GM21360 (cell line): ENCODE measurements around the gene ZSCAN10.

Experiments
- ATAC-seq: cut with Tn5 transposase; IDR thresholded peaks from one replicate; pipeline ENCODE4 v1.9.1; 2021; ENCODE audit warnings: mild to moderate bottlenecking, moderate library complexity; ENCODE audit not compliant: unreplicated experiment

Gene ZSCAN10

DNA sequence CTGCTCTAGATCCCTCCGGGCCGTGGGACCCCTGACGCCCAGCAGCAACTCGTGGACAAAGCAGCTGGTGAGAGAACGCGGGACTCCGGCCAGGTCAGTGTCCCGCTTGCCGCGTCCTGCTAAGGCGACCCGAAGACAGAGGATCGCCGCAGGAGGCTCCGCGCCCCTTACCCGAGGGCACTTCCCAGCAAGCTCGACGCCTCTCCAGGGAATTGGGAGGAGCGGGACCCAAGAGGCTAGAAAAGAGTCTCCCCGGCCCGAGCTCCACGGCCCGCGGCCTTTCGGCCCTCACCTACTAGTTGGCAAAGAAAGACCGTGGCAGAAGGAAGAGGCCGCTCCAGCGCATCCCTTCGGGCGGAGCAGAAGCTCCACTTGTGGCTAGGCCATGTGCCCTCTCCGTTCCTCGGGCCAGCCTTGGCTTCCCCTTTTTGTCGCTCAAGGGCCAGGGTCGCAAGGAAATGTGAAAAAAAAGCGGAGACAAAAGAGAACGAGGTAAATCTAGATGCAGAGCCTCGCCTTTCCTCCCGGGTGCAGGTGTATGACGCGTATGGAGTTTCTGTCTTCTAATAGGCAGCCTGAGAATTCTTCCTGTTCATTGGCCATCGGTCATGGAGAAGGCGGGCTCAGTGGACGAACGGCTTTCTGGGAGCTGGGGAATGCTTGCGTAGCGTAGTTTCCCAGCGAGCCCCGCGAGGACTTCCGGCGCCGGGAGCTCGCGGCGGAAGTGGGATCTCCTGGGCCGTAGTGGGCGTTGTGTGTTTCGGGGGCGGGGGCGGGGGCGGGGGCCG lies 35.4 kb upstream of the ZSCAN10 start, which contains the start of gene ZNF213:
Gene ZNF213 (plus strand): TSS at position 692 of the 788 bp plus-strand sequence. CDS start 2,252 bp downstream, outside the sequence.
- ATAC-seq: peak; percentile 85

DNA sequence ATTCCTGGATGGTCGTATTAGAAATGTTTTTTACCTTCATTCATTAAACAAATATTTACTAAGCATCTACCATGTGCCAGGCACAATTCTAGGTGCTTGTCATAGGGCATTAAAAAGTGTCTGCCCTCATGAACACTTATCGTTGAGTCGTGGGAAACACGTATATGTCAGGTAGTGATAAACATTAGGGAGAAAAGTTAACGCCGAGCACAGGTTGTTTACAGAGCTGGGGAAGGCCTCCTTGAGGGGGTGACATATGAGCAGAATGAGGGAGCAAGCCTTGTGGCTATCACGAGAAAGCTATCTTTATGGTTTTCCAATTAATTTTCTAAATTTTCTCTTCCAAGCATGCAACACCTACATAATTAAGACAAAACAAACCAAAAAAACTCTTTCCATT lies 34.8 kb upstream of the ZSCAN10 start:
- no peak for ATAC-seq

DNA sequence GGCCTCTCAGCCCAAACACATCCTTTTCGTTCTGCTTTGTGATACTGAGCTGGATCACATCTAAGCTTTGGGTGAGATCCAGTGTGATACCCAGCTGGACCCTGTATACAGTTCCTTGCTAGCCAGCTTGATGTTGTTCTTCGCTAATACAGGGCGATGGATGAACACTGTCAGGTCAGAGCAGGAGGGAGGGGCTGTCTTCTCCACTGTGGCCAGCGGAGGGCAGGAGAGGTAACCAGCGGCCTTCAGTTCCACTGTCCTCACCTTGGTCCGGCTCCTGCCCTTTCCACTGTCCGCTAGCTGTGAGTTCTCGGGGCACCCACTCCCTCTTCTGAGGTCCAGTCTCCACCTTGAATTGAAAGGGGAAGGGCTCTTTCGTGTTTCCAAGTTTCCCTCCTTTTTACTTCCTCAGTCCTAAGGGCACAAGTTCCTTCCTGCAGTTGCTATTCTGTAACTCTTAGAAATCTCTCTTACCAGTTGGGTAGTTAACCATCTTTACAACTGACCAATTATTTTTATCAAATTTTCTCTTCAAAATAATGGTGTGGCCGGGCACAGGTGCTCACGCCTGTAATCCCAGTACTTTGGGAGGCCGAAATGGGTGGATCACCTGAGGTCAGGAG lies 32.8 kb upstream of the ZSCAN10 start:
- ATAC-seq: no peak

DNA sequence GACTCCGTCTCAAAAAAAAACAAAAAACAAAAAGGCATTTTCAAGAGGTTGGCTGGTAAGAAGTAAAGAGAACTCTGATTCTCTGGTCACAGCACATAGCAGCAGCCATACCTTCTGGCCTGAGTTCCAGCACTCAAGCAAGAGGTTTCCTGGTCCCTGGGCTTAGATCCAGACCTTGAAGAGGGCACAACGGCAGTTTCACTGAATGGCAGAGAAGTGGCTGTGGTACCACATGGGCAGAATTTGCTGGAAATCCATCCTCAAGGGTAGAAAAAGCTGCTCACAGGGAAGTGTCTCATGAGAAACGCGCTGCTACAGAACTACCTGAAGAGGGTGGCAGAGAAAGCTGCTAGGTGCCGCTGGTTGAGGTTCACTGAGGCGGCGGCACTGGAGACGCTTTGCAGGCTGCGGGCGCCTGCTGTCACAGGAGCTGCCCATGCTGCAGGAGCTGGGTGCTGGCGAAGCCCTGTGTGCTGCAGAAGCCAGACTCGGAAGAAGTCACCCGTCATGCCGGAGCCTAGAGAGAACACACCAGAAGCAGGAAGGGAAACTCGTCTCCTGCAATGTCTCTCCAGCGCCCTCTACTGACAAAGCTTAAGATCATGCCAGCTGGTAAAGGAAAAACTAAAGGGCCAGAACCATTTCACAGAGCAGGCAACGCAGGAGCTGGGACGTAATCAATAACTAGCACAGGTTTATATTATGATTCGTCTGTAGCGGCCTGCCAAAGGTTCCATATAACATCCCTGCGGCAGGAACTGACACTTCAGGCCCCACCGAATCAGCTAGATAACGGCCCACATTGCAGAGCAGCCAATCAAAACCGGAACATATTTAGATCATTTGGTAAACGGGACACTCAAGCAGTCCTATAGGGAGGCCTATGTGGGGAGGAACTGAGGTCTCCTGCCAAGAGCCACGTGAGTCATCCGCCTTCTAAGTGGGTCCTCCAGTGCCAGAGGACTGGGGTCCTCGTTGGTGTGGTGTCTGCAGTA lies 30.3 kb upstream of the ZSCAN10 start:
- ATAC-seq: peak; percentile 40

DNA sequence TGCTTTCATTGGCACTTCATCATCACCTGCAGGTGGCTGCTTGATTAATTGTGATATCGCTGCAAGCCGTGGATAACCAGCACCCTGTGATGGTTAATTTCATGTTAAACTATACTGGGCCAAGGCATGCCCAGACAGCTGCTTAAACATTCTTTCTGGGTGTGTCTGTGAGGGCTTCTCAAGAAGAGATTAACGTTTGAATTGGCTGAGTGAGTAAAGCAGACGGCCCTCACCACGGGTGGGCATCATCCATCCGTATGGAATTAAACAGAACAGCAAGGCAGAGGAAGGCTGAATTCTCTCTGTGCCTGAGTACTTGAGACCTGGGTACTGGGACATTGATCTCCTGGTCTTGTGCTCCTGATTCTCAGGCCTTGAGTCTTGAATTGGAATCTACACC lies 28.7 kb upstream of the ZSCAN10 start:
- no peak for ATAC-seq

DNA sequence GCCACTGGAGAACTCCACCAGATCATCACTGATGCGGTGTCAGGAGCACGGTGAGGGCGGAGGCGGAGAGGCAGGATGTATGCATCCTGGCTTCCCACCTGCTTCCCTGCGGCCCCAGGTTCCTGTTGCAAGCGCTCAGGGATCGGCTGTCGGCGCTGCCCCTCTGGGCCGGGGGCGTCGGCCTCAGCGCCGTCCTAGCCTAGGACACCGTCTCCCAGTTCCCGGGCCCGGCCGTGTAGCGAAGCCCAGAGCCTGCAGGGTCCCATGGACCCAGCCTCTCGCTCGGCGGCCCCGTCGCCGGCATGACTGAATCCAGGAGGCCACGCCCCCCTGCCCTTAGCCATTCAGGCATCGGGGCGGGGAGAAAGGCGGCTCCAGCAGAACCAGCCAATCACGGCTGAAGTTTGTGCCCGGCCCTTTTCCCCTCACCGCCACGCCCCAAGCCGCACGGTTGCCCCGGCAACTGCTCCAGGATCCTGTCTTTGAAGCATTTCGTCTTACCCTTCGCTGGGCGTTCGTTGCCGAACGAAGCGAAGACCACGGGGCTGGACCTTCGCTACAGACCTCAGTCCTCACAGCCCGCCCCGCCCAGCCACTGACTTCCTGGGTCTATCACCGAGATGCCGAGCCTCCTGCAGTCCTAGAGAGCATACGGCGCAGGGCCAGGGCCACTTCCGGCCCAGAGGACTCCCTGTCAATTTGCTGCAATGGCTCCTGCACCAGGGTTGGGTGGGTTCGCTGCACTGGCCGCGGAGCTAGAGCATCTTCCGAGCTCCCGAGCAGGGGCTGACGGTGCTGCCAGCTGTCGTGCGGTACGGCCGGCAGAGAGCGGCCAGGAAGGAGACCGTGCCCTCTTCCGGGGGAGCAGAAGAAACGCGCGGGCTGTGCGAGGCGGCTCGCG lies 25.1 kb upstream of the ZSCAN10 start:
- ATAC-seq: peak; percentile 84

DNA sequence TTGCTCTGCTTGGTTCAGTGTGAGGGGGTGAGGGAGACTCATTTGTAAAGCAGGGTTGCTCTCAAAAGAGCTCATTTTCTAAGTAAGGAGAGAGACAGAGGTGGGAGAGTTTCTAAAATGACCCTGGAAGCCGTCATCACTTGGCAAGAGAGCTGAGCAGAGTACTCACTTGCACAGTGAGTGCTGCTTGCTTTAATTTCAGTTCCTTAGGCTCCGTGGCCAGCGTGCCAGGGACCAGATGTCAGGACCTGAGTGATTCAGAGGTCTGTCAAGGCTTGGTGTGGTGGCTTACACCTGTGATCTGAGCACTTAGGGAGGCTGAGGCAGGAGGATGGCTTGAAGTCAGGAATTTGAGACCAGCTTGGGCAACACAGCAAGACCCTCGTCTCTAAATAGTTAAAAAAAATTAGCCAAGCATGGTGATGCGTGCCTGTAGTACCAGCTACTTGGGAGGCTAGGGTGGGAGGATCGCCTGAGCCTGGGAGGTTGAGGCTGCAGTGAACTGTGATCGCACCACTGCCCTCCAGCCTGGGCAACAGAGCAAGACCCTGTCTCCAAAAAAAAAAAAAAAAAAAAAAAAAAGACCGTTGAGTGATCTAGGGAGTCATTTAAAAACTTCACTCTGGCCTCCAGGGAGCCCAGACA lies 24.0 kb upstream of the ZSCAN10 start:
- no peak for ATAC-seq

DNA sequence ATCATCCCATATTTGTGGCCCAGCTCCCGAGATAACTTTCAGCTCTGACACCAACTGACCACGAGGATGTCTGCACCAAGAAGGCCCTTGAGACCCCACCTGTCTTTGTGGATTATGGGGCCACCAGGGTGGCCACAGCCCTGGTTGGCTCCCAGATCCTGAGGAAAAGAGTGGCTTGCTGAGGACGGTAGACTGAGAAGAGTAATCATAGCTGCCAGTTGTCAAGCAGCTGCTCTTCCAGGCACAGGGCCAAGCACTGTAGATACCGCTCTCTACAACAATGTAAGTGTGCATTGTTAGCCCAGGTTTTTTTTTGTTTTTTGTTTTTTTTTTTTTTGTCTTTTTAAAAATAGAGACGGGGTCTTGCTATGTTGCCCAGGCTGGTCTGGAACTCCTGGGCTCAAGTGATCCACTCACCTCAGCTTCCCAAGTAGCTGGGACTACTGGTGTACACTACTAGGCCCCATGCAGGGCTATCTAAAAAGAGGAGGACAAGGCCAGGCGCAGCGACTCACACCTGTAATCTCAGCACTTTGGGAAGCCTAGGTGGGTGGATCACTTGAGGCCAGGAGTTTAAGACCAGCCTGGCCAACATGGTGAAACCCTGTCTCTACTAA lies 22.9 kb upstream of the ZSCAN10 start:
- no peak for ATAC-seq

DNA sequence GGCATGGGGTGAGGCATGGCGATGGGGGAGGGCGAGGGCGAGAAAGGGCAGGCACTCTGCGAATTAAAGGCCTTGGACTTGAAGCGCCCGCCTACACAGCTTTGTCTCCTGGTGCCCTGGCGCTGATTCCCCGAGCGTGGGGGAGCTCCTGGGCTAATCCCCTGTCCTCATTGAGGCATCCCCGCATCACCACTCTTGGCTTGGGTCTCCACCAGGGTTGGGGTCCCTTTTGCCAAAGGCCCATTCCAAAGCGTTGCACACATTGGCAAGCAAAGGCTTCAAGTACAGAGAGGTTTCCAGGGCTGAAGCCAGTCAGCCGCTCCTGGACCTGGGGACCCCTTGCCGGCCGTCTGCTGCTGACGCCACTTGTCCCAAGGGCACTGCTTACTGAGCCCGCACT lies 21.3 kb upstream of the ZSCAN10 start:
- no peak for ATAC-seq

DNA sequence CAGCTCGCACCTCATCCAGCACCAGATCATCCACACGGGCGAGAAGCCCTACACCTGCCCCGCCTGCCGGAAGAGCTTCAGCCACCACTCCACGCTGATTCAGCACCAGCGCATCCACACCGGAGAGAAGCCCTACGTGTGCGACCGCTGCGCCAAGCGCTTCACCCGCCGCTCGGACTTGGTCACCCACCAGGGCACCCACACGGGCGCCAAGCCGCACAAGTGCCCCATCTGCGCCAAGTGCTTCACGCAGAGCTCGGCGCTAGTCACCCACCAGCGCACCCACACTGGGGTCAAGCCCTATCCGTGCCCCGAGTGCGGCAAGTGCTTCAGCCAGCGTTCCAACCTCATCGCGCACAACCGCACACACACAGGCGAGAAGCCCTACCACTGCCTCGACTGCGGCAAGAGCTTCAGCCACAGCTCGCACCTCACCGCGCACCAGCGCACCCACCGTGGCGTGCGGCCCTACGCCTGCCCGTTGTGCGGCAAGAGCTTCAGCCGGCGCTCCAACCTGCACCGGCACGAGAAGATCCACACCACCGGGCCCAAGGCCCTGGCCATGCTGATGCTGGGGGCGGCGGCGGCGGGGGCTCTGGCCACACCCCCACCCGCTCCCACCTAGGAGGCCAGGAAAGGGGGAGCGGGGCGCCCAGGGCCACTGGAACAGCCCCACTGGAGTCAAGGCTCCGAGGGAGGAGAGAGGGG lies 20.8 kb upstream of the ZSCAN10 start:
- no peak for ATAC-seq

DNA sequence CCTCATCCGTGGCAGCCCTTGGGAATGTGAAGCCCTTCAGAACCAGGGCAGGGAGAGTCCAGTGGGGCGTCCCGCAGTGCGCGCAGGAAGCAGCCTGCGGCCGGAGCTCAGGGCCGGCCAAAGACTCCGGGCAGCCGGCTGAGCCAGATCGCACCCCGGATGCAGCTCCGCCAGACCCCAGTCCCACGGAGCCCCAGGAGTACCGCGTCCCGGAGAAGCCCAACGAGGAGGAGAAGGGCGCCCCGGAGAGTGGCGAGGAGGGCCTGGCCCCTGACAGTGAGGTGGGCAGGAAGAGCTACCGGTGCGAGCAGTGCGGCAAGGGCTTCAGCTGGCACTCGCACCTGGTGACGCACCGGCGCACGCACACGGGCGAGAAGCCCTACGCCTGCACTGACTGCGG lies 20.2 kb upstream of the ZSCAN10 start:
- ATAC-seq: no peak

DNA sequence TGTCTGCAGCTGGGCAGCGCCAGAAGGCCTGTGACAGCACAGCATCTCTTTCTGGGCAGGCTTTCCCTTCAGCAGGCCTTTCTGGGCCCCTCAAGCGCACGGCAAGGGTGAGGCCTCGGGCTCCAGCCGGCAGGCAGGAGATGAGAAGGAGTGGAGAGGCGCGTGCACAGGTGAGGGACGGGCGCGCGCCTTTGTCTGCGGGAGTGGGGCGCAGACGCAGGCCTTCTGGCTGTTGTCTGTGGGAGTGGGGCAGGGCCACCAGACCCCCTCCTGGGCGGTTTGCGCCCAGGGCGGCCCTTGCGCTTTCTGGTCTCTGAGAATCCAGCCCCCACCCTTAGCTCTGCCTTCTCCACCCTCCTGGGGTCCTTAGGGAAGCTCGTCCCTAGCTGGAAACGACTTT lies 19.8 kb upstream of the ZSCAN10 start:
- no peak for ATAC-seq

DNA sequence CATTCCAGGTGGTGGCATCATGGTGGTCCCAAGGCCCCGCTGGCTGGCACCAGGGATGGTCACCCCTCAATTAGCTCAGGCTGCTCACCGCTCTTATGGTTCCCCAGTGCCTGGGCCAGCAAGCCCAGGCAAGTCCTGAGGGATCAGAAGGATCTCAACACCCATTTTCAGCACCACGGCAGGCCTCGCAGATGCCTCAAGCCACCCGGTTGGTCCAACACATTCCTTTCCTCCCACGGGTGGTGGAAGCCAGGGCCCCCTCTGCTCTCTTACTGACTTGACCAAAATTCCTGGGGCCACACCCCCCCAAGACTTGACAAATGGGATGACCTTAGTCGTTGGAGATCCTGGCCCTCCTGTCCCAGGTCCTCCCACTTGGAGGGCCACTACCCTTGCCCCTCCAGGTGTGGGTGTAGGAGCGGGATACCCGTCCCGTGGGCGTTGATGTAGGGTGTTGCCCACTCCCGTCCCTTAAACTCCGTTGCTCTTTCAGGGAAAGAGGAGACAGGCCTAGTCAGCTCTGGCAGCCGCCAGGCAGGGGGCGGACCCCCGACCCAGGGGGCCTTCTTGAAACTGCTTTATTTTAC lies 19.2 kb upstream of the ZSCAN10 start:
- ATAC-seq: no peak

DNA sequence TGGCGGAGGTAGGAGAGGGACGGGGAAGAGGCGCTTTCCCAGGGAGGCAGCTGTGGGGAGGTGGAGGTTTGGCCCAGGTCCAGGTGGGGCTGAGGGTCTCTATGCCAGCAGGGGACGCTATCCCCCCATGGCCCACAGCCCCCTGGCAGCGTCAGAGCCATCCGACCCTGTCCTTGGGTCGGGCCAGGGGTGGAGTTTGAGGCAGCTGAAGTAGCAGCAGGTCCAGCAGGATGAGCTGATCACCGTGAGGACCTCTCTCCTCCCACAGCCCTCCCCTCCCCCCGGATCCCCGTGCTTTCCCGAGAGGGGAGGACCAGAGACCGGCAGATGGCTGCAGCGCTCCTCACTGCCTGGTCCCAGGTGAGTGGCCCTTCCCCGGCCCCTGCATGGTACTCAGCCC lies 16.5 kb upstream of the ZSCAN10 start:
- no peak for ATAC-seq

DNA sequence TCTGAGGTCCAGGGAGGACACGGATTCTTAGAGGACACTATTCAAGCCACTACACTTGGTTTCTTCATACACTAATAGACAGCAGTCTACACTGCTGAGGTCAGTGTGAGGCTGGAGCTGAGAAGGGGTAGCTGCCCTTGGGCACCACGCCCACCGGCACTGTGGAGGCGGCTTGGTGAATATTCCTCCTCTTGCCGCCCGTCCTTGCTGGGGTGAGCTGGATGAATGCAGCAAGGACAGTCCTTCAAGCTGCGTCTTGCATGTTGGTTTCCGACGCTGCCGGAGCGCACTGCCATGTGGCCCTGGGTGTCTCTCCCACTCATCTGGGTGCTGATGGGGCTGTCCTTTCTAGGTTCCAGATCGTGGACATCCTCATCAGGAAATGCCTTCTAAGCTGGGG lies 15.9 kb upstream of the ZSCAN10 start:
- ATAC-seq: no peak

DNA sequence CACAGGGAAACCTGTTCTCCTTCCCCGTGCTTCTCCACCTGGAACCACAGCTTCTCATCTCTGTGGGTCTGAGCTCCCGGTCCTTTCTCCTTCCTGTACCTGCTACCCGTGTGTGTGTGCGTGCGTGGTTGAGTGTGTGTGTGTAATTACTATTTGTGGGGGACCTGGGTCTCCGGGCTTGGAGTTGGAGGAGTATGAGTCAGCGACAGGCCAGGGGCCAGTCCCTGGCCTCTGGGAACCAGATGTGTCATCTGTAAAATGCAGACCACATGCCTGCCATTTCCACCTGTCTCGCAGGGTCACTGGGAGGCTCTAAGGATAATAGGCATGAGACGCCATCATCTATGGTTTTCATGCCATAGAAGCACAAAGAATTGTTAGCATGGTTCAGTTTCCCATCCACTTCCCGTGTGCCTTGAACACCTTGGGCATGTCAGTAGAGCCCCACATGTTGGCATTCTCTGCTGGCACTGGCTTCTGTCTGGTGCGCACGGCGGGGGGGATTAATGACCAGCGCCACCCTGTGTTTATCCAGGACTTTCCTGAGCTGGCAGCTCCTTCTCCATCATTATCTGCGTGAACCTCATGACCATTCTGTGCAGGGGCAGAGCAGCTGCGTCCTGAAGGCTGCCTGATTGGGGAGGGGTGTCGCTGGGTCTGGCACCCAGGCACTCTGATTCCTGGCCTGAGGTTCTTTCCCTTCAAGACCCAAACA lies 14.8 kb upstream of the ZSCAN10 start:
- ATAC-seq: no peak

DNA sequence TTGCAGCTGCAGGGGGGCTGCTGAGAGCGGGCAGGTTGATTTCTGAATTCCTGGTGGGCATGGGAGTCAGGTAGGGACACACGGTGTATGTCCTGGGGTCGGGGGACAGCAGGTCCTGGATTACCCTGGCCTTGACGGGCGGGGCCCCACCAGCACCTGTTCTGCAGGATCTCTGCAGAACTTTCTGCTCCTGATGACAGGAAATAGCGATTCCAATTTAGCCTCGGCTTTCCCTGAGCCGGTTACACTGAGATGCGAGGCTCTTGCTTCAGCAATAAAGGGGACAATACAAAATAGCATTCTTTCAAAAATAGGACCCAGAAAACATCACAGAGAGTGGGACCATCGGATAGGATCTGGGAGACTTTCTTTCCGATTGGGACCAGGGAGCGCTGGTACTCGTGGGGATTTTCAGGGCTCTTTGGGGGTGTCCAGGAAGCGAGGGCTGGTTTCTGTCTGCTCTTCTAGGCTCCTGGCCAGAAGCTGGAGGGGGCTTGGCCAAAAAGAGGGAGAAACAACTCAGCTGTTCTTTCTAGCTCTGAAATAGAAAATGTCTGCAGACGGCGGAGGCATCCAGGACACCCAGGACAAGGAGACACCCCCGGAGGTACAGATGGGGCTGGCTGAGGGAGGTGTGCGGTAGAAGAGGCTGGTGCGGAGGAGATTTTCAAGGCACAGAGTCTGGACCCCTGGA lies 13.9 kb upstream of the ZSCAN10 start:
- no peak for ATAC-seq
